MCF 10A (cell line): ENCODE measurements around the gene GRK3. TPM values are rescaled to one million over a fixed set of nuclear protein-coding genes. Genes with fewer than 3 reads are reported as not detected.
"Not testable (repeated sequence)": the region's sequence is repeated elsewhere in the genome, so short reads cannot be mapped to it uniquely, and the experiment has no call there.

Experiments used
- BruUV-seq: library from RNA; stranded (reverse); fragments of 400-500 nt; replicated peaks from 2 replicates; lab custom pipeline; 2021; lab: Mats Ljungman, UMichigan
- CTCF ChIA-PET: fragments of 300-600 bp; sonication (Branson Sonifier 250); formaldehyde crosslinking; extraction: SDS; loops from one replicate; lab custom pipeline; 2021; ENCODE audit warnings: antibody characterized with exemption, inconsistent platforms; lab: Yijun Ruan, JAX
- POLR2A ChIA-PET: fragments of 300-600, 350-650 bp; sonication (Branson Sonifier 250); formaldehyde crosslinking; extraction: SDS; loops from one replicate; lab custom pipeline; 2020; ENCODE audit warnings: antibody characterized with exemption, inconsistent platforms; lab: Yijun Ruan, JAX
- DNase-seq: peaks from one replicate; pipeline ENCODE4 v3.0.0-alpha.2; 2018; ENCODE audit not compliant: unreplicated experiment
- H3K27ac Mint-ChIP-seq: one replicate; pipeline ENCODE4 v1.8.0; 2022; ENCODE audit warnings: mild to moderate bottlenecking, low read depth, mixed read lengths; ENCODE audit not compliant: unreplicated experiment
- H3K27me3 Mint-ChIP-seq: one replicate; pipeline ENCODE4 v1.8.0; 2022; ENCODE audit warnings: mixed read lengths; ENCODE audit not compliant: insufficient read depth, unreplicated experiment
- H3K36me3 Mint-ChIP-seq: one replicate; pipeline ENCODE4 v1.8.0; 2022; ENCODE audit warnings: mild to moderate bottlenecking, moderate library complexity, mixed read lengths; ENCODE audit not compliant: insufficient read depth, unreplicated experiment
- H3K4me1 Mint-ChIP-seq: one replicate; pipeline ENCODE4 v1.8.0; 2022; ENCODE audit warnings: mixed read lengths; ENCODE audit not compliant: insufficient read depth, unreplicated experiment
- H3K4me3 Mint-ChIP-seq: one replicate; pipeline ENCODE4 v1.8.0; 2022; ENCODE audit warnings: mild to moderate bottlenecking, moderate library complexity, mixed read lengths; ENCODE audit not compliant: unreplicated experiment
- H3K9me3 Mint-ChIP-seq: one replicate; pipeline ENCODE4 v1.8.0; 2022; ENCODE audit warnings: mixed read lengths; ENCODE audit not compliant: unreplicated experiment
- CTCF ChIP-seq: fragments of 200-600 bp; IDR thresholded peaks from one replicate; pipeline ENCODE4 v1.8.0; 2022; ENCODE audit warnings: antibody characterized with exemption, mild to moderate bottlenecking; ENCODE audit not compliant: unreplicated experiment
- intact Hi-C: fragments of 100-400 bp; cut with micrococcal nuclease; formaldehyde crosslinking; loops from 2 replicates; pipeline ENCODE4 v1.14.1; 2022
- total RNA-seq: library from RNA; stranded (reverse); gene quantifications from 2 replicates; pipeline ENCODE4 v1.2.3, GENCODE V29; 2022

Gene GRK3
- total RNA-seq, 1 experiment from 2014 or later = 7.9 TPM

GRCh38 chr22:25611284-25611683 is 46.8 kb downstream of the GRK3 start:
- CTCF ChIA-PET, H3K27ac Mint-ChIP-seq, H3K9me3 Mint-ChIP-seq, DNase-seq, BruUV-seq, H3K4me3 Mint-ChIP-seq, H3K36me3 Mint-ChIP-seq, H3K27me3 Mint-ChIP-seq, H3K4me1 Mint-ChIP-seq: not testable (repeated sequence)
- POLR2A ChIA-PET = interaction anchor here (0.7 kb wide), 1 partner anchor 38 kb away, joined by 3 read pairs; no protein-coding TSS in a partner anchor
- intact Hi-C loops = loop anchor here (1.0 kb wide), 1 partner anchor 12 kb away; no protein-coding TSS in a partner anchor

- H3K9me3 Mint-ChIP-seq, BruUV-seq, H3K4me3 Mint-ChIP-seq, H3K27ac Mint-ChIP-seq, CTCF ChIA-PET, H3K27me3 Mint-ChIP-seq, H3K4me1 Mint-ChIP-seq, intact Hi-C loops, DNase-seq, H3K36me3 Mint-ChIP-seq, POLR2A ChIA-PET: not testable (repeated sequence)
These were observed 48.7 kb downstream of the GRK3 start for GRCh38 chr22:25613131-25613530.

- H3K27me3 Mint-ChIP-seq, intact Hi-C loops, POLR2A ChIA-PET, H3K4me3 Mint-ChIP-seq, BruUV-seq, CTCF ChIA-PET, DNase-seq, H3K9me3 Mint-ChIP-seq, H3K27ac Mint-ChIP-seq, H3K36me3 Mint-ChIP-seq, H3K4me1 Mint-ChIP-seq: not testable (repeated sequence)
These were observed 49.1 kb downstream of the GRK3 start for GRCh38 chr22:25613558-25613957.

GRCh38 chr22:25614791-25615190 is 50.3 kb downstream of the GRK3 start:
- intact Hi-C loops, POLR2A ChIA-PET, H3K9me3 Mint-ChIP-seq, H3K4me1 Mint-ChIP-seq, H3K36me3 Mint-ChIP-seq, H3K27me3 Mint-ChIP-seq, H3K4me3 Mint-ChIP-seq, H3K27ac Mint-ChIP-seq, BruUV-seq, DNase-seq: not testable (repeated sequence)
- CTCF ChIA-PET = interaction anchor here (0.6 kb wide), 1 partner anchor 1730 kb away, joined by 3 read pairs; no protein-coding TSS in a partner anchor

GRCh38 chr22:25621986-25622385 is 57.5 kb downstream of the GRK3 start:
- no peak for TF ChIP-seq CTCF
- Mint-ChIP-seq H3K4me3 (no peak overlapping the region), H3K36me3 (peaks cover 6% of the 10 kb centered on the region), H3K4me1 (no peaks in the 10 kb centered on the region), H3K9me3 (no peaks in the 10 kb centered on the region), H3K27ac (no peak overlapping the region), H3K27me3 (no peaks in the 10 kb centered on the region)
- CTCF ChIA-PET = no interaction called here
- no TSS peak for BruUV-seq
- DNase-seq = no peak
- intact Hi-C loops = no loop called here
- POLR2A ChIA-PET = interaction anchor here (0.7 kb wide), 1 partner anchor 12 kb away, joined by 3 read pairs; no protein-coding TSS in a partner anchor

GRCh38 chr22:25623310-25623734 is 58.8 kb downstream of the GRK3 start:
- Mint-ChIP-seq H3K4me1 (no peaks in the 10 kb centered on the region), H3K9me3 (no peaks in the 10 kb centered on the region), H3K4me3 (no peak overlapping the region), H3K27ac (no peak overlapping the region), H3K36me3 (peaks cover 6% of the 10 kb centered on the region), H3K27me3 (no peaks in the 10 kb centered on the region)
- ChIA-PET POLR2A (no interaction called here), CTCF (interaction anchor here (1.0 kb wide), 1 partner anchor 42 kb away, joined by 3 read pairs; no protein-coding TSS in a partner anchor)
- no peak for TF ChIP-seq CTCF
- no peak for DNase-seq
- intact Hi-C loops = no loop called here
- BruUV-seq = no TSS peak
